PFSK-1 (cell line): ENCODE measurements around the gene CCDC30.

Experiments
- FOXP2 ChIP-seq: optimal IDR thresholded peaks from 2 replicates; pipeline ENCODE3; 2011; ENCODE audit warnings: borderline replicate concordance, control low read depth, inconsistent platforms; ENCODE audit not compliant: insufficient read depth; ENCODE audit errors: extremely low read length, extremely low read depth
- POLR2AphosphoS5 ChIP-seq: IDR thresholded peaks from 2 replicates; pipeline ENCODE4 v1.6.1; 2012; ENCODE audit warnings: low read depth, mild to moderate bottlenecking, control low read depth, low read length, moderate library complexity

GRCh38 chr1:42480921-42481320 is 17.8 kb downstream of the CCDC30 start:
- TF ChIP-seq POLR2AphosphoS5 (no peak), FOXP2 (no peak)
